Psoas muscle (tissue), 8 donors: ENCODE data around the gene GGA3. TPM values are rescaled to one million over a fixed set of nuclear protein-coding genes. Genes with fewer than 3 reads are reported as not detected.

Experiments used
- ATAC-seq, 4 donors: fragments of 200-7000 bp; cut with Tn5 transposase; one replicate each; pipeline ENCODE4 v1.9.1; 2020; ENCODE audit warnings: moderate library complexity in 3 of 4, mild to moderate bottlenecking in 2 of 4
- DNase-seq, 2 donors: peaks; one replicate each; pipeline ENCODE4 v3.0.0-alpha.2; 2020
- H3K27ac ChIP-seq: fragments of 200-600 bp; one replicate; pipeline ENCODE4 v1.8.0; 2022
- H3K27me3 ChIP-seq, 3 donors: fragments of 200-600 bp in 1 of 3; one replicate each; pipeline versions ENCODE4 v1.6.1 to v1.8.0; 2013 to 2022; ENCODE audit warnings: low read length in 2 of 3, mild to moderate bottlenecking in 2 of 3, moderate library complexity in 1 of 3; ENCODE audit not compliant: insufficient read depth in 3 of 3
- H3K36me3 ChIP-seq, 2 donors: fragments of 200-600 bp in 1 of 2; one replicate each; pipeline versions ENCODE4 v1.6.1 to v1.8.0; 2013 to 2022; ENCODE audit warnings: low read depth in 1 of 2, mild to moderate bottlenecking in 1 of 2, moderate library complexity in 1 of 2; ENCODE audit not compliant: insufficient read depth in 1 of 2
- H3K4me1 ChIP-seq: fragments of 200-600 bp; one replicate; pipeline ENCODE4 v1.8.0; 2022
- H3K4me3 ChIP-seq: fragments of 200-600 bp; one replicate; pipeline ENCODE4 v1.8.0; 2022; ENCODE audit warnings: mild to moderate bottlenecking
- H3K9me3 ChIP-seq: fragments of 200-600 bp; one replicate; pipeline ENCODE4 v1.8.0; 2022
- WGBS, 3 donors: extraction: QIAGEN DNeasy Blood & Tissue Kit; methylation state at CpG; one replicate each; pipeline versions ENCODE4 v1.1.6 to v1.1.7; 2013; 5-methylcytosine and 5-hydroxymethylcytosine counted together
- intact Hi-C, 2 donors: fragments of 100-400 bp; cut with DNase I; formaldehyde crosslinking; loops; one replicate each; pipeline versions ENCODE4 v1.11.0 to v1.14.2; 2022
- polyA plus RNA-seq, 3 donors: library from polyadenylated mRNA; stranded (reverse); fragments of 200-250 nt; gene quantifications; one replicate each; pipeline ENCODE4 v1.2.3, GENCODE V29; 2013
- total RNA-seq, 4 donors: library from RNA; stranded (reverse); fragmentation: NEBNext Ultra II Directional in 2 of 4; extraction: Animal tissue kit (Norgen Biotek cat#: 25700) in 2 of 4; gene quantifications; one replicate each; pipeline versions ENCODE4 v1.2.1 to v1.2.4, GENCODE V29; 2021 to 2023
- TF ChIP-seq, protein P1 (sequence below): fragments of 200-600 bp; IDR thresholded peaks from one replicate; pipeline ENCODE4 v1.8.0; 2022; ENCODE audit warnings: antibody characterized with exemption
- donor health status: healthy with polysubstance abuse.
- donor health status: DM: no; HTN: no; CAD: no; lungs with moderate emphysema.
- donor health status: Bipolar disorder and iron deficiency.
- donor health status: healthy.
- donor health status: DM: yes; HTN: yes; CAD: no.
- donor health status: DM: no; HTN: no; CAD: no.
- donor health status: DM: no; HTN: no; CAD: no.
- donor health status: DM: yes; HTN: yes; CAD: no.

GGA3 gene
- total and polyA plus RNA-seq, 7 donors: 13.8 to 40.6 (median 29.8) TPM

DNA sequence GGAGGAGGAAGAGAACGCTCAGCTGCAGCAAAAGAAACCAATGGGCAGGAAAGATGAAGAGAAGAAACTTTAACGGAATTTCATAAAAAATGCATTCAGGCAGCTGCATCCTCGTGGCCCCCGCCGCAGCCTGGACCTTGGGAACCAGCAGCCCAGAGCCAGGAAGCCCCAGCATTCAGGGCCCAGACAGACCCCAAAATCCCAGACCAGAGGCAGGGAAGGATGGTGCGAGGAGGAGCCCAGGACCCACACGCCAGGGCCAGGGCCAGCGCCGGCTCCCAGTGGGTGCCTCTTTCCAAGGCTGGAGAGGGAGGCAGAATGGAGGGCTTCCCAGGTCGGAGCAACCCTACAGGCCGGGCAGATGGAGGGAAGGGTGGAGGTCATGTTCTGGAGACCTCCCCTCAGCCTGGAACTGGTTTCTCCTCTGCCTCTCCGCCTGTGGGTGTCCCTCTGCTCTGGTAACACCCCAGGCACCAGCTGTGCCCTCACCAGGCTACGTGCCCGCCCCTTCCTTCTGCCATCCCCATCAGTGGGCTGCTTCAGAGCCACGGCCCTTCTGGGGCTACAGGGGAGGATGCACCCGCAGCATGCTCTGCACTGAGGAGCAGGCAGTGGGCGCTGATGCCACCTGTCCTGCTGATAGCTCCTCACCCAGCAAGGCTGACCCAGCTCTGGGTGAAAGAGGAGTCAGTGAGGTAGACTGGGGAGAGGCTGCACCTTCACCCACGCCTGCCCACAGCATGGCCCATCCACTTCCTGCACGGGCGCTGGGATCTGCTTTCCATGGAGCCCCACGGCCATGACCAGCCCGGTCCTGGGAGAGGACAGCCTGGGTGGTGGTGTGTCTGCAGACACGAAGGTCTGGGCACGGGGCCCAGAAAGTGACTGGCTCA is 10.8 kb upstream of the GGA3 start:
- intact Hi-C loops: loop anchor here in 1 of 2 donors (5.0 kb wide), 1 partner anchor 65 kb away; the partner anchor contains the start of gene NUP85

DNA sequence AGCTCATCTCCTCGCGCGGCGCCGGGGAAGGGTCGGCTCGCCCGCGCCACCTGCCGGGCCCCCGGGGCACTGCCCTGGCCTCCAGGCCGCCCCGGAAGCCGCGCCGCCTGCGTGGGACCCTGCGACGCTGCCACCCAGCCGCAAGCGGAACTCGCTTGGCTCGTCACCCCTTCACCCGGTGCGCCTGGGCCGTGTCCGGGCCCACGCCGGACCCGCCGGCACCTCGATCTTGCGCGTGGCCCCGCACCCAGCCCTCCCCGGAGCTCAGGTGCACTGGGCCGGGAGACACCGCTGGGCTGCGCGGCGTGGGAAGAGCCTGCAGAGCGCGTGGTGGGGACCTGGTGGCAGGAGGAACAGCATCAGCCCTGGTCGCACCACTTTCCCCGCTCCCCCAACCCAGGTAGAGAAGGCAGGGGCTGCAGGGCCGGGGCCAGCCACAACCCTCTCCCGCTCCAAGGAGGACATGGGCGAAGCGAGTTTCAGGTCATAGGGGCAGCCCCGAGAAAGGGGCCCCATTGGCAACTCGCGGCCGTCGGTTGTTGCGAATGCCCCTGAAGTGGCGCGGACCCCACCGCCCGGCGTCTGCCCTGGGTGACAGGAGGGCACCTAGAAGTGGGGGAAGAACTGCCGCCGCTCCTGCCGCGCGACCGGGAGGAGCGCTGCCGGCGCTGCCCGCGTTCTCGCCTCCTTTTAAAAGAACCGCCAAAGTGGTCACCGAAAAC is 10.0 kb upstream of the GGA3 start:
- peak; percentile 87 to 91 for DNase-seq
- no peaks in the 10 kb centered on the region for H3K27me3 ChIP-seq
- H3K4me3 ChIP-seq: peak overlapping the region; percentile 77
- intact Hi-C loops: loop anchor here in 1 of 2 donors (5.0 kb wide), 1 partner anchor 64 kb away; the partner anchor contains the start of gene NUP85
- H3K4me1 ChIP-seq: peaks cover 22% of the 10 kb centered on the region
- TF ChIP-seq, protein P1, sequence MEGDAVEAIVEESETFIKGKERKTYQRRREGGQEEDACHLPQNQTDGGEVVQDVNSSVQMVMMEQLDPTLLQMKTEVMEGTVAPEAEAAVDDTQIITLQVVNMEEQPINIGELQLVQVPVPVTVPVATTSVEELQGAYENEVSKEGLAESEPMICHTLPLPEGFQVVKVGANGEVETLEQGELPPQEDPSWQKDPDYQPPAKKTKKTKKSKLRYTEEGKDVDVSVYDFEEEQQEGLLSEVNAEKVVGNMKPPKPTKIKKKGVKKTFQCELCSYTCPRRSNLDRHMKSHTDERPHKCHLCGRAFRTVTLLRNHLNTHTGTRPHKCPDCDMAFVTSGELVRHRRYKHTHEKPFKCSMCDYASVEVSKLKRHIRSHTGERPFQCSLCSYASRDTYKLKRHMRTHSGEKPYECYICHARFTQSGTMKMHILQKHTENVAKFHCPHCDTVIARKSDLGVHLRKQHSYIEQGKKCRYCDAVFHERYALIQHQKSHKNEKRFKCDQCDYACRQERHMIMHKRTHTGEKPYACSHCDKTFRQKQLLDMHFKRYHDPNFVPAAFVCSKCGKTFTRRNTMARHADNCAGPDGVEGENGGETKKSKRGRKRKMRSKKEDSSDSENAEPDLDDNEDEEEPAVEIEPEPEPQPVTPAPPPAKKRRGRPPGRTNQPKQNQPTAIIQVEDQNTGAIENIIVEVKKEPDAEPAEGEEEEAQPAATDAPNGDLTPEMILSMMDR: peak; percentile 86
- H3K27ac ChIP-seq: peak overlapping the region; percentile 97
- peak; percentile 78 to 82 (median 80) for ATAC-seq
- 0% methylated on average over 53 to 74 of the region's 74 CpGs for WGBS, 3 donors
- no peaks in the 10 kb centered on the region for H3K9me3 ChIP-seq
- H3K36me3 ChIP-seq: peaks cover 0 to 42% of the 10 kb centered on the region in 2 donors

More for the DNA sequence above, 10.8 kb upstream of the GGA3 start:
- DNase-seq (peak; percentile 43 to 74), ATAC-seq (no peak)
- Histone ChIP-seq H3K4me1 (peaks cover 17% of the 10 kb centered on the region), H3K4me3 (peak overlapping the region; percentile 77), H3K9me3 (no peaks in the 10 kb centered on the region), H3K27ac (peak overlapping the region; percentile 97), H3K27me3 (no peaks in the 10 kb centered on the region), H3K36me3 (peaks cover 0 to 38% of the 10 kb centered on the region in 2 donors)
- 39 to 50% (median 45%) methylated on average over 24 of the region's 24 CpGs for WGBS, 3 donors
- TF ChIP-seq, protein P1: no peak

DNA sequence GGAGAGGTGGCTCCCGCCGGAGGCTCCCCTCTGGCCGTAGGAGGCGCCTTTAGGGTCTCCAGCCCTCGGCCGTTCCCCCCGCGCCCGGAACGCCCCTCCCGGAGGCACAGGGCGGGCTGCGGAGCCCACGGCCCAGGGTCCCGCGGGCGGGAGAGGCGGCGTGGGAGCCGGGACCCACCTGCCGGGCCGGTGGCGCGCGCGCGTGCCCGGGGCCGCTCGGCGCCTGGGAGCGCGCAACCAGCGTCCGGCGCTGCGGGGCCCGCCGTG is 9.5 kb upstream of the GGA3 start, which contains the start of gene MIF4GD:
Gene MIF4GD, minus strand, starts transcription at position 266 of the 267 bp plus-strand sequence. CDS start 1,036 bp downstream, outside the sequence.
- WGBS, 3 donors: 0 to 3% (median 0%) methylated on average over 6 to 39 of the region's 39 CpGs
- Histone ChIP-seq H3K27me3 (no peaks in the 10 kb centered on the region), H3K4me1 (peaks cover 22% of the 10 kb centered on the region), H3K36me3 (peaks cover 0 to 46% of the 10 kb centered on the region in 2 donors), H3K9me3 (no peaks in the 10 kb centered on the region), H3K4me3 (peak within 1 kb of the TSS; percentile 77), H3K27ac (peak within 1 kb of the TSS; percentile 97)
- intact Hi-C loops: loop anchor here in 1 of 2 donors (5.0 kb wide), 1 partner anchor 64 kb away; the partner anchor contains the start of gene NUP85
- TF ChIP-seq, protein P1: no peak
- no peak for ATAC-seq
- DNase-seq: no peak

DNA sequence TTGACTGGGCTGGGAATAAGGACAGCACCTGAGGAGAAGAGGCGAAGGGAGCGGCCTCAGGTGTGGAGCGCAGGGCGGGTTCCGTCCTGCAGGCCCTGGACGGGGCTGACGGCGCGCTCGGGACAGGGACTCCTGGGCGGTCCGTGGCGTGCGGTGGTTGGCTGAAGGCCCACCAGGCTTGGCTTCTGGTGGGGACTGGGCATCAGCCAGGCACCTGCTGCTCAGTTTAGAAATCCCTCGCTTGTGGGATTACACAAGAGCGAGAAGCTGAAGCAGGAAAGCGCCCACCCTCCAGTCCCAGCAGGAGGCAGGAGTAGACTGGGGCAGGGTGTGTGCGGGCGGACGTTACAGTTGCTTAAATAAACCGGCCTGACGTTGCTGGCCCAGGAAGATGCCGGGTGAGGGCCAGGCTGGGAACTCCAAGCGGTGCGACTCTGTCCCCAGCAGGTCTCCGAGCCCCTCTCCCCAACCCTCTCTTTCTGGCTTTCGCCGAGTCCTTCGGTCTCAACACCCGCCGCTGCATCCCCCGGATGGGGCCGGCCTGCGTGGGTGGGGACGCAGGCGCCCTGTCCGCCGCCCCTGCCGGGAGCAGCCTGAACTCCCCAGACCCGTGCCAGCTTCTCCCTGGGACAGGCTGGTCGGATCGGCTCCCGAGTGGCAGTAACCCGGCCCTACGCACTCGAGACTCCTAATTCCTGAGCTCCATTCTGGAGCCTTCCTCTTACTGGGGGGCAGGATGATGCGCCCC is 9.0 kb upstream of the GGA3 start:
- TF ChIP-seq, protein P1: peak; percentile 8
- intact Hi-C loops: loop anchor here in 1 of 2 donors (5.0 kb wide), 1 partner anchor 63 kb away; the partner anchor contains the start of gene NUP85
- ATAC-seq (peak; percentile 75 to 82 (median 77)), DNase-seq (peak; percentile 82 to 93)
- 0 to 1% (median 0%) methylated on average over 36 to 47 of the region's 47 CpGs for WGBS, 3 donors
- Histone ChIP-seq H3K27ac (peak overlapping the region; percentile 97), H3K36me3 (peaks cover 3 to 49% of the 10 kb centered on the region in 2 donors), H3K4me1 (peaks cover 22% of the 10 kb centered on the region), H3K27me3 (no peaks in the 10 kb centered on the region), H3K9me3 (no peaks in the 10 kb centered on the region), H3K4me3 (peak overlapping the region; percentile 77)
